Large intestine (tissue), 3 donors: ENCODE results near the gene HIGD2B. TPM values are rescaled to one million over a fixed set of nuclear protein-coding genes. Genes with fewer than 3 reads are reported as not detected.
"Not testable (repeated sequence)": the region's sequence is repeated elsewhere in the genome, so short reads cannot be mapped to it uniquely, and the experiment has no call there.

Experiments
- DNase-seq, 2 donors: peaks; one replicate each; pipeline versions ENCODE4 v3.0.0 to v3.0.0-alpha.2; 2013
- H3K27ac ChIP-seq: one replicate; pipeline ENCODE4 v1.5.1; 2013; ENCODE audit warnings: low read length
- H3K27me3 ChIP-seq: 2 replicates; pipeline ENCODE4 v1.6.1; 2013; ENCODE audit warnings: low read length; ENCODE audit not compliant: control insufficient read depth, insufficient read depth
- H3K36me3 ChIP-seq: 2 replicates; pipeline ENCODE4 v1.6.1; 2013; ENCODE audit warnings: low read length; ENCODE audit not compliant: control insufficient read depth, insufficient read depth
- H3K4me1 ChIP-seq: one replicate; pipeline ENCODE4 v1.6.1; 2013; ENCODE audit warnings: low read length; ENCODE audit not compliant: control insufficient read depth, insufficient read depth
- H3K4me3 ChIP-seq: one replicate; pipeline ENCODE4 v1.5.1; 2013; ENCODE audit warnings: low read length
- H3K9me3 ChIP-seq: one replicate; pipeline ENCODE4 v1.6.1; 2013; ENCODE audit warnings: mild to moderate bottlenecking, low read depth, low read length, moderate library complexity; ENCODE audit not compliant: control insufficient read depth
- WGBS: methylation state at CpG from one replicate; pipeline ENCODE4 v1.1.5; 2013; ENCODE audit warnings: low lambda C conversion rate; ENCODE audit not compliant: insufficient coverage; 5-methylcytosine and 5-hydroxymethylcytosine counted together
- polyA plus RNA-seq: library from polyadenylated mRNA; unstranded; fragments of 120-200 nt; gene quantifications from one replicate; pipeline ENCODE4 v1.2.1, GENCODE V29; 2013

Gene HIGD2B
- polyA plus RNA-seq, 1 donor = not detected

DNA sequence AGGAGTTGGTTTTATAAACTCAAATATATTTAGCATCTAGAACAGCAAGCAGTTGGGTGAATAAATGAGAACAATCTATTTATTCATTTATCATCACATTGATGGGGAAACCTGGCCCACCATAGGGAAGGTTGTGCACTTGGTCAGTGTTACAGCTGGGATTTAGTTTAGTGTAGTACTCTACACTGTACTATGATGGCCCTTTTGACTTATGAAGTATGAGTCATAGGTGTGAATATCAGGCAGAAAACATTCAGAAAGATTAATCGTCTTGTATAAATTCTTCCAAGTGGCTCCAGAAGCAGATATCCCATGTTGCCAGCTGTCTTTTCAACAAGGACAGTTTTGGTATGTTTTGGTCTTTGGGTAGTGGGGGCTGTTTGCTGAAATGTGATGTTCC is 38.0 kb upstream of the HIGD2B start:
- H3K27me3 ChIP-seq = no peaks in the 10 kb centered on the region
- no peak overlapping the region for H3K4me3 ChIP-seq
- no peak overlapping the region for H3K27ac ChIP-seq
- WGBS = no CpG with 5 or more reads among the region's 1 CpG
- peaks cover 15% of the 10 kb centered on the region for H3K36me3 ChIP-seq
- H3K4me1 ChIP-seq = no peaks in the 10 kb centered on the region
- DNase-seq = no peak
- H3K9me3 ChIP-seq = no peaks in the 10 kb centered on the region

DNA sequence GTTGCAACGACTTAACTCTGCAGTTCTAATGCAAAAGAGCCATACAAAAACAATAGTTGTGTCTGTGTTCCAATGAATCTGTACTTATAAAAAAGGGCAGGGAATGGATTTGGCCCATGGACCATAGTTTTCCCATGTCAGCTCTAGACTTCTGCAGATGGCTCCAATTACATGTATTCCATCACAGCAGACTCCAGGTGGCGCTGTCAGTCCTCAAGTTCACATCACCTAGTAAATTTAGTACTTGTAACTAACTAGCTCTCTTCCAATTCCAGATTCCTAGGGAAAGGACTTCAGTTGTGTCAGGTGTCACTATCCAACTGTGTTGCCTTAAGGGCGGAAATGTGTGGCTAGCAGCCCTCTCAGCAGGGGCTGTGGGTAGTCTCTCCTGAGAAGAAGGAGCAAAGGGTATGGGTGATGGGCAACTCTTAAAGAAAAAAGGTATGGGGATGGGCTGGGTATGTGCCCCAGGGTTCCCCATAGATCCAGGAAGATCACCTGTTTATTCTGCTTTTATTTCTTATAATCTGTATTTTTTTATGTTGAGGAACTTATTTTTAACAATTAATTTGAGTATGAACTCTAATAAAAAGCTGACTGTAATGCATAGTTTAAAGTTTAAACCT is 36.2 kb upstream of the HIGD2B start:
- WGBS = 0% methylated on average over 1 of the region's 3 CpGs
- peak; percentile 39 to 43 for DNase-seq
- H3K4me1 ChIP-seq = no peaks in the 10 kb centered on the region
- H3K27me3 ChIP-seq = no peaks in the 10 kb centered on the region
- H3K27ac ChIP-seq = no peak overlapping the region
- H3K36me3 ChIP-seq = peaks cover 22% of the 10 kb centered on the region
- H3K9me3 ChIP-seq = no peaks in the 10 kb centered on the region
- no peak overlapping the region for H3K4me3 ChIP-seq

DNA sequence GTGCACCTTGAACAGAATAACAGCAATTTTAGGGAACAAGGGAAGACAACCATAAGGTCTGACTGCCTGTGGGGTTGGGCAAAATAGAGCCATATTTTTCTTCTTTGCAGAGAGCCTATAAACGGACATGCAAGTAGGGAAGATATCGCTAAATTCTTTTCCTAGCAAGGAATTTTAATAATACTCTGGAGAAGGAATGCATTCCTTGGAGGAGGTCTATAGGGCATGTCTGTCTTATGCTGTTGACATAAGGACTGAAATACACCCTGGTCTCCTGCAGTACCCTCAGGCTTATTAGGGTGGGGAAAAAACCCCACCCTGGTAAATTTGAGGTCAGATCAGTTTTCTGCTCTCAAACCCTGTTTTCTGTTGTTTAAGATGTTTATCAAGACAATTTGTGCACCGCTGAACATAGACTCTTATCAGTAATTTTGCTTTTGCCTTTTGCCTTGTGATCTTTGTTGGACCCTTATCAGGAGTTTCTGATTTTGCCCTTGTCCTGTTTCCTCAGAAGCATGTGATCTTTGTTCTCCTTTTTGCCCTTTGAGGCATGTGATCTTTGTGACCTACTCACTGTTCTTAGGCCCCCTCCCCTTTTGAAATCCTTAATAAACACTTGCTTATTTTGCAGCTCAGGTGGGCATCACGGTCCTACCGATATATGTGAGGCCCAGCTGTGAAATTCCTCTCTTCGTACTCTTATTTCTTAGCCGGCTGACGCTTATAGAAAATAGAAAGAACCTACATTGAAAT is 22.7 kb upstream of the HIGD2B start:
- H3K4me3 ChIP-seq, H3K36me3 ChIP-seq, H3K4me1 ChIP-seq, H3K27ac ChIP-seq, H3K9me3 ChIP-seq, H3K27me3 ChIP-seq: not testable (repeated sequence)
- peak in 1 of 2 donors; percentile 9 for DNase-seq
- no CpG with 5 or more reads among the region's 8 CpGs for WGBS

DNA sequence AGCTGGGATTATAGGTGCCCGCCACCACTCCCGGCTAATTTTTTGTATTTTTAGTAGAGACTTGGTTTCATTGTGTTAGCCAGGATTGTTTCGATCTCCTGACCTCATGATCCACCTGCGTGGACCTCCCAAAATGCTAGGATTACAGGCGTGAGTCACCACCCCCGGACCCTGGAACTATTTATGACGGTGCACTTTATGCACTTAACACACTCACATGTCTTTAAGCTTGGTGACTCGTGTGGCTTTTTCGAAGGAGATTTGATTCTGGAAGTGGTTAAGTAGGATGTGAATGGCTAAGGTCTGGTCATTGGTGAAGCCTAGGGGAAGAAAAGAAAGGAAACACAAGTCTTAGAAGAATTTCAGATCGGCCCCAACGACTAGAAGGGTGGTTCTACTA is 20.3 kb upstream of the HIGD2B start:
- Histone ChIP-seq H3K36me3 (peaks cover 4% of the 10 kb centered on the region), H3K27ac (no peak overlapping the region), H3K4me3 (no peak overlapping the region), H3K27me3 (no peaks in the 10 kb centered on the region), H3K9me3 (no peaks in the 10 kb centered on the region), H3K4me1 (peaks cover 4% of the 10 kb centered on the region)
- no peak for DNase-seq
- WGBS = 100% methylated on average over 2 of the region's 11 CpGs

DNA sequence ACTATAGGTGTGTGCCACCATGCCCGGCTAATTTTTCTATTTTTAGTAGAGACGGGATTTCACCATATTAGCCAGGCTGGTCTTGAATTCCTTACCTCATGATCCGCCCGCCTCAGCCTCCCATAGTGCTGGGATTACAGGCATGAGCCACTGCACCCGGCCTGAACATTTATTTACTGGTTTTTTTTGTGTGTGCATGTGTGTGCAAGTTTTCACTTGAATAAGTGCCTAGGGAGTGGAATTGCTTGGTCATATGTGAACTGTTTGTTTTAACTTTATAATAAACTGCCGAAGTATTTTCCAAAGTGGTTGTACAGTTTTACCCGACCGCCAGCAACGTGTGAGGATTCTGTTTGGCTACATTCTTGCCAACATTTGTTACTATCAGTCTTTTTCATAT is 14.1 kb upstream of the HIGD2B start:
- DNase-seq = no peak
- WGBS = no CpG with 5 or more reads among the region's 9 CpGs

DNA sequence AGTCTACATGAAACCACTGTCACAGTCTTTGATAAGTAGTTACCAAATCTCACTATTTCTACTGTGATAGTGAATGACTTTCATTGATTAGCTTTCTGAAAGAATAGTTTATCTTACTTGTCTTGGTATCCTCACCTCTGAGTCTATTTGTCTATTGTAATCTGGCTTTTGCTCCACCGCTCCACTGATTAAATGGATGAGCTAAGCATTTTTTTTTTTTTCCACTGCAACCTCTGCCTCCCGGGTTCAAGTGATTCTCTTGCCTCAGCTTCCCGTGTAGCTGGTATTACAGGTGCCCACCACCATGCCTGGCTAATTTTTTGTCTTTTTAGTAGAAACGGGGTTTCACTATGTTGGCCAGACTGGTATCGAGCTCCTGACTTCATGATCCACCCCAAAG is 13.0 kb upstream of the HIGD2B start:
- Histone ChIP-seq H3K9me3 (no peaks in the 10 kb centered on the region), H3K36me3 (no peaks in the 10 kb centered on the region), H3K4me1 (no peaks in the 10 kb centered on the region), H3K4me3 (no peak overlapping the region), H3K27ac (no peak overlapping the region), H3K27me3 (no peaks in the 10 kb centered on the region)
- no peak for DNase-seq
- WGBS = no CpG with 5 or more reads among the region's 5 CpGs

More for the DNA sequence above, 14.1 kb upstream of the HIGD2B start:
- no peak overlapping the region for H3K27ac ChIP-seq
- no peaks in the 10 kb centered on the region for H3K4me1 ChIP-seq
- H3K4me3 ChIP-seq = no peak overlapping the region
- no peaks in the 10 kb centered on the region for H3K36me3 ChIP-seq
- no peaks in the 10 kb centered on the region for H3K9me3 ChIP-seq
- H3K27me3 ChIP-seq = no peaks in the 10 kb centered on the region

DNA sequence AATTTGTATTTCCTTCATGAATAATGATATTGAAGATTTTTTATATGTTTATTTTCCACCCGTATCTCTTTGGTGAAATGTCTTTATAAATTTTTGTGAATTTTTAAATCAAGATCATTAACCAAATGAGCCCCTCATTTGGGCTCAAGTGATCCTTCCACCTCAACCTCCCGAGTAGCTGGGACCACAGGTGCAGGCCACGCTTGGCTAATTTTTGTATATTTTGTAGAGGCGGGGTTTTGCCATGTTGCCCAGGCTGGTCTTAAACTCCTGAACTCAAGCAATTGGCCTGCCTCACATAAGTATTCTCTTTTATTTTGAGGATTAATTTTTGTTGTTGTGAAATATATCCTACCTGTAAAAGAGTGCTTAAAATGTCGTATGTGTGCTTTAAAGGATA is 5.0 kb upstream of the HIGD2B start:
- WGBS = 88% methylated on average over 1 of the region's 5 CpGs
- H3K27me3 ChIP-seq = no peaks in the 10 kb centered on the region
- H3K36me3 ChIP-seq = no peaks in the 10 kb centered on the region
- no peaks in the 10 kb centered on the region for H3K9me3 ChIP-seq
- DNase-seq = no peak
- H3K4me1 ChIP-seq = no peaks in the 10 kb centered on the region
- no peak overlapping the region for H3K4me3 ChIP-seq
- H3K27ac ChIP-seq = no peak overlapping the region

DNA sequence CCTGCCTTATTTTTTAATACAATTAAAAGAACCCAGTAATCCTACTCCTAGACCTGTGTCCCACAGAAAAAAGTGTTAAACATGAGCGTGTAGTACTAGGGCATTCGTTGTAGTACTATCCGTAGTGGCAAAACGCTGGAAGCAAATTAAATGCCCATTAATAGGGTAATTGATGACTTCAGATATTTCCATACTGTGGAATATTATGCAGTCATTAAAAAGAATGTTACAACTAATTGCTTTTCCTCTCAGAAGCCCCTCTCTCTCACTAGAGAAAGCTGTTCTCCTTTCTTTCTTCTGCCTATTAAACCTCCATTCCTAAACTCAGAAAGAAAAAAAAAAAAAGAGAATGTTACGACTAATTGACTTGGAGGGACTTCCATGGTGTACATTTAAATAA is 2.7 kb upstream of the HIGD2B start:
- Histone ChIP-seq H3K4me3 (no peak overlapping the region), H3K9me3 (no peaks in the 10 kb centered on the region), H3K36me3 (no peaks in the 10 kb centered on the region), H3K4me1 (no peaks in the 10 kb centered on the region), H3K27me3 (no peaks in the 10 kb centered on the region), H3K27ac (no peak overlapping the region)
- no peak for DNase-seq
- 100% methylated on average over 1 of the region's 5 CpGs for WGBS

DNA sequence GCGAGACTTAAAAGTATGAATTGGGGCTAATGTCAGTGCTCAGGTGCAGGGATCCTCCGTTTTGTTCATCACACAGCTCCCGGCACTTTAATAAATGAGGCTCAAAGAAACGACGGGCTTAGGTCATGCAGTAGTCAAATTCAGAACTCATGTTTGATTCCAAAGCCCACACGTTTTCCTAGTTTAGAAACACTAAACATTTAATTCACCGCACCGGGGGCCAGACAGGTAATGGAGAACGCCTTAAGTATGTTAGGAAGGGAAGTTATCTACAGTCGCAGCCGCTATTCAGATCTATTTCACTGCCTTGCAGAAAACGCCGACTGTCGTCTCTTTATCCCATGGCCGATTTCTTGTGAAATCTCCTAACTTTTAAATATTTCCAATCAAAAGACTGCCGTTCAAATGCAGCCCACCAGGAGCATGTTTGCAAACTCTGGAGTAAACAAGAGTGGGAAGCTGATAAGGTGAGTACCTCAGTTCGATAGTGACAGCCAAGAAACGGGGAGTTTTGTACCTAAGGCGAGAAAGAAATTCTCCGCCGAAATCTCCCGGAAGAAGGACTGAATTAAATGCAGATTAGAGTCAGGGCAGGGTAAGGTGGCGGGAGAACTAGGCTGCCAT is 569 bp downstream of the HIGD2B start:
- Histone ChIP-seq H3K4me1 (no peaks in the 10 kb centered on the region), H3K4me3 (peak overlapping the region; percentile 87), H3K9me3 (no peaks in the 10 kb centered on the region), H3K27me3 (peaks cover 5% of the 10 kb centered on the region), H3K27ac (peak overlapping the region; percentile 91), H3K36me3 (no peaks in the 10 kb centered on the region)
- no CpG with 5 or more reads among the region's 23 CpGs for WGBS
- no peak for DNase-seq

GRCh38 chr15:72682772-72683171 is 3.2 kb downstream of the HIGD2B start:
- 100% methylated on average over 1 of the region's 3 CpGs for WGBS
- DNase-seq = no peak
- peaks cover 17% of the 10 kb centered on the region for H3K27me3 ChIP-seq

More at GRCh38 chr15:72682772-72683171, 3.2 kb downstream of the HIGD2B start:
- Histone ChIP-seq H3K9me3 (no peaks in the 10 kb centered on the region), H3K4me3 (no peak overlapping the region), H3K4me1 (no peaks in the 10 kb centered on the region), H3K27ac (no peak overlapping the region), H3K36me3 (no peaks in the 10 kb centered on the region)
